ENCODE results near the gene NPY4R.
"Not testable (repeated sequence)": the region's sequence is repeated elsewhere in the genome, so short reads cannot be mapped to it uniquely, and the experiment has no call there.

NPY4R gene

GRCh38 chr10:46465765-46466164, at the start of gene NPY4R:
NPY4R (minus strand) TSS chr10:46465958; CDS start chr10:46462635, 3,323 bp downstream.
- DNase-seq (ENCODE audit: low read depth), result not testable (repeated sequence)

- DNase-seq (ENCODE audit: low read depth), result no peak
Measured at GRCh38 chr10:46515366-46515765, 49.6 kb upstream of the NPY4R start.

GRCh38 chr10:46514899-46515298, 49.1 kb upstream of the NPY4R start:
- DNase-seq (ENCODE audit: low read depth), result no peak

- no peak for DNase-seq (ENCODE audit: low read depth)
Measured at GRCh38 chr10:46514431-46514861, 48.7 kb upstream of the NPY4R start.

GRCh38 chr10:46513333-46513732, 47.6 kb upstream of the NPY4R start:
- DNase-seq (ENCODE audit: low read depth), result not testable (repeated sequence)

- DNase-seq (ENCODE audit: low read depth), result not testable (repeated sequence)
Measured at GRCh38 chr10:46512725-46513124, 47.0 kb upstream of the NPY4R start.

- not testable (repeated sequence) for DNase-seq (ENCODE audit: low read depth)
Measured at GRCh38 chr10:46512002-46512401, 46.2 kb upstream of the NPY4R start.

GRCh38 chr10:46499990-46500389, 34.2 kb upstream of the NPY4R start:
- not testable (repeated sequence) for DNase-seq (ENCODE audit: low read depth)

GRCh38 chr10:46498985-46499703, 33.4 kb upstream of the NPY4R start:
- not testable (repeated sequence) for DNase-seq (ENCODE audit: low read depth)

GRCh38 chr10:46497878-46498277, 32.1 kb upstream of the NPY4R start:
- DNase-seq (ENCODE audit: low read depth), result not testable (repeated sequence)

- DNase-seq (ENCODE audit: low read depth), result not testable (repeated sequence)
Measured at GRCh38 chr10:46497401-46497800, 31.6 kb upstream of the NPY4R start.

GRCh38 chr10:46491364-46492114, 25.8 kb upstream of the NPY4R start:
- DNase-seq (ENCODE audit: low read depth), result not testable (repeated sequence)

- DNase-seq (ENCODE audit: low read depth), result not testable (repeated sequence)
Measured at GRCh38 chr10:46490285-46490684, 24.5 kb upstream of the NPY4R start.

- DNase-seq (ENCODE audit: low read depth), result not testable (repeated sequence)
Measured at GRCh38 chr10:46486459-46486858, 20.7 kb upstream of the NPY4R start.

- DNase-seq (ENCODE audit: low read depth), result not testable (repeated sequence)
Measured at GRCh38 chr10:46474746-46475320, 9.1 kb upstream of the NPY4R start.

- DNase-seq (ENCODE audit: low read depth), result not testable (repeated sequence)
Measured at GRCh38 chr10:46473758-46474157, 8.0 kb upstream of the NPY4R start.

GRCh38 chr10:46470134-46470533, 4.4 kb upstream of the NPY4R start:
- DNase-seq (ENCODE audit: low read depth), result not testable (repeated sequence)

GRCh38 chr10:46468119-46468809, 2.5 kb upstream of the NPY4R start:
- not testable (repeated sequence) for DNase-seq (ENCODE audit: low read depth)

- not testable (repeated sequence) for DNase-seq (ENCODE audit: low read depth)
Measured at GRCh38 chr10:46463608-46464007, 2.1 kb downstream of the NPY4R start.

GRCh38 chr10:46462276-46462675, 3.5 kb downstream of the NPY4R start:
- not testable (repeated sequence) for DNase-seq (ENCODE audit: low read depth)

- not testable (repeated sequence) for DNase-seq (ENCODE audit: low read depth)
Measured at GRCh38 chr10:46459579-46459978, 6.2 kb downstream of the NPY4R start.

- DNase-seq (ENCODE audit: low read depth), result not testable (repeated sequence)
Measured at GRCh38 chr10:46457071-46457470, 8.7 kb downstream of the NPY4R start.
